Thymus (tissue), 11 donors: ENCODE data around the gene CCNI. TPM values are rescaled to one million over a fixed set of nuclear protein-coding genes. Genes with fewer than 3 reads are reported as not detected.

Experiments used
- DNase-seq, 9 donors: peaks; one replicate each; pipeline ENCODE4 v3.0.0-alpha.2; 2013; ENCODE audit warnings: low spot score in 9 of 9, low read depth in 6 of 9, missing footprints in 1 of 9
- H3K27ac ChIP-seq, 2 donors: one replicate each; pipeline ENCODE4 v1.5.1; 2013; ENCODE audit warnings: control low read depth in 1 of 2, low read depth in 1 of 2, low read length in 1 of 2, mild to moderate bottlenecking in 1 of 2, moderate library complexity in 1 of 2
- H3K27me3 ChIP-seq, 2 donors: one replicate each; pipeline ENCODE4 v1.5.1; 2013; ENCODE audit warnings: low read length in 1 of 2; ENCODE audit not compliant: control insufficient read depth in 2 of 2, insufficient read depth in 1 of 2
- H3K36me3 ChIP-seq, 2 donors: one replicate each; pipeline ENCODE4 v1.5.1; 2013; ENCODE audit warnings: low read length in 1 of 2, mild to moderate bottlenecking in 1 of 2, moderate library complexity in 1 of 2; ENCODE audit not compliant: control insufficient read depth in 2 of 2, insufficient read depth in 2 of 2
- H3K4me1 ChIP-seq, 2 donors: one replicate each; pipeline ENCODE4 v1.5.1; 2013; ENCODE audit warnings: low read length in 2 of 2; ENCODE audit not compliant: control insufficient read depth in 2 of 2, insufficient read depth in 2 of 2
- H3K4me3 ChIP-seq, 2 donors: one replicate each; pipeline ENCODE4 v1.5.1; 2013; ENCODE audit warnings: low read length in 2 of 2, control low read depth in 1 of 2, mild to moderate bottlenecking in 1 of 2
- H3K9me3 ChIP-seq, 2 donors: one replicate each; pipeline ENCODE4 v1.5.1; 2013; ENCODE audit warnings: low read length in 1 of 2, mild to moderate bottlenecking in 1 of 2; ENCODE audit not compliant: control insufficient read depth in 2 of 2, insufficient read depth in 1 of 2
- WGBS: extraction: QIAGEN DNeasy Blood & Tissue Kit; methylation state at CpG from one replicate; pipeline ENCODE4 v1.1.7; 2013; 5-methylcytosine and 5-hydroxymethylcytosine counted together
- polyA plus RNA-seq: library from polyadenylated mRNA; stranded (reverse); fragments of 200-250 nt; gene quantifications from one replicate; pipeline ENCODE4 v1.2.3, GENCODE V29; 2013
- total RNA-seq: library from RNA; stranded (reverse); fragments of 120-200 nt; gene quantifications from one replicate; pipeline ENCODE4 v1.2.4, GENCODE V29; 2013
- donor health status: healthy.

The CCNI gene
- total and polyA plus RNA-seq, 2 donors = 112 to 223 TPM

GRCh38 chr4:77052352-77052751, 23.4 kb downstream of the CCNI start:
- no peak overlapping the region for H3K4me3 ChIP-seq
- no peaks in the 10 kb centered on the region for H3K4me1 ChIP-seq
- H3K36me3 ChIP-seq = peaks cover 20 to 89% of the 10 kb centered on the region in 2 donors
- no peak overlapping the region for H3K27ac ChIP-seq
- H3K27me3 ChIP-seq = no peaks in the 10 kb centered on the region
- H3K9me3 ChIP-seq = no peaks in the 10 kb centered on the region
- peak in 5 of 9 donors; percentile 35 to 74 (median 59) for DNase-seq
- WGBS = 79% methylated on average over 3 of the region's 3 CpGs

GRCh38 chr4:77050962-77051361, 24.8 kb downstream of the CCNI start:
- H3K36me3 ChIP-seq = peaks cover 20 to 93% of the 10 kb centered on the region in 2 donors
- no peaks in the 10 kb centered on the region for H3K27me3 ChIP-seq
- H3K4me3 ChIP-seq = no peak overlapping the region
- H3K4me1 ChIP-seq = no peaks in the 10 kb centered on the region
- 97% methylated on average over 3 of the region's 3 CpGs for WGBS
- H3K9me3 ChIP-seq = no peaks in the 10 kb centered on the region
- DNase-seq = no peak
- H3K27ac ChIP-seq = no peak overlapping the region

GRCh38 chr4:77047037-77047436, 28.8 kb downstream of the CCNI start:
- peaks cover 8 to 66% of the 10 kb centered on the region in 2 donors for H3K36me3 ChIP-seq
- DNase-seq = no peak

GRCh38 chr4:77045490-77045889, 30.3 kb downstream of the CCNI start:
- Histone ChIP-seq H3K4me1 (no peaks in the 10 kb centered on the region), H3K27ac (no peak overlapping the region), H3K27me3 (no peaks in the 10 kb centered on the region), H3K4me3 (no peak overlapping the region), H3K36me3 (peaks cover 8 to 51% of the 10 kb centered on the region in 2 donors), H3K9me3 (no peaks in the 10 kb centered on the region)
- 95% methylated on average over 4 of the region's 4 CpGs for WGBS
- DNase-seq = no peak

More at GRCh38 chr4:77047037-77047436, 28.8 kb downstream of the CCNI start:
- no peak overlapping the region for H3K27ac ChIP-seq
- H3K9me3 ChIP-seq = no peaks in the 10 kb centered on the region
- H3K27me3 ChIP-seq = no peaks in the 10 kb centered on the region
- no peak overlapping the region for H3K4me3 ChIP-seq
- no peaks in the 10 kb centered on the region for H3K4me1 ChIP-seq

- 73% methylated on average over 4 of the region's 4 CpGs for WGBS
- DNase-seq = peak in 8 of 9 donors; percentile 26 to 80 (median 36)
- Histone ChIP-seq H3K27me3 (no peaks in the 10 kb centered on the region), H3K27ac (peak overlapping the region in 1 of 2 donors; percentile 19), H3K36me3 (peaks cover 8 to 43% of the 10 kb centered on the region in 2 donors), H3K4me3 (no peak overlapping the region), H3K4me1 (no peaks in the 10 kb centered on the region), H3K9me3 (no peaks in the 10 kb centered on the region)
Observed at GRCh38 chr4:77044461-77045150, 31.2 kb downstream of the CCNI start.

GRCh38 chr4:77043507-77044136, 32.2 kb downstream of the CCNI start:
- H3K27me3 ChIP-seq = no peaks in the 10 kb centered on the region
- no peaks in the 10 kb centered on the region for H3K9me3 ChIP-seq
- H3K4me1 ChIP-seq = no peaks in the 10 kb centered on the region
- no peak for DNase-seq
- 85% methylated on average over 3 of the region's 3 CpGs for WGBS
- peaks cover 8 to 37% of the 10 kb centered on the region in 2 donors for H3K36me3 ChIP-seq
- H3K4me3 ChIP-seq = no peak overlapping the region
- H3K27ac ChIP-seq = no peak overlapping the region

GRCh38 chr4:77040854-77041725, 34.7 kb downstream of the CCNI start:
- WGBS = 96% methylated on average over 2 of the region's 2 CpGs
- Histone ChIP-seq H3K4me1 (no peaks in the 10 kb centered on the region), H3K9me3 (no peaks in the 10 kb centered on the region), H3K27me3 (no peaks in the 10 kb centered on the region), H3K36me3 (peaks cover 0 to 14% of the 10 kb centered on the region in 2 donors), H3K4me3 (no peak overlapping the region), H3K27ac (no peak overlapping the region)
- no peak for DNase-seq

GRCh38 chr4:77040270-77040669, 35.5 kb downstream of the CCNI start:
- no peaks in the 10 kb centered on the region for H3K27me3 ChIP-seq
- no peaks in the 10 kb centered on the region for H3K9me3 ChIP-seq
- H3K4me1 ChIP-seq = no peaks in the 10 kb centered on the region
- no peak overlapping the region for H3K27ac ChIP-seq
- WGBS = 97% methylated on average over 1 of the region's 1 CpG
- no peak overlapping the region for H3K4me3 ChIP-seq
- peaks cover 0 to 11% of the 10 kb centered on the region in 2 donors for H3K36me3 ChIP-seq
- no peak for DNase-seq

GRCh38 chr4:77039796-77040195, 36.0 kb downstream of the CCNI start:
- 75% methylated on average over 2 of the region's 2 CpGs for WGBS
- Histone ChIP-seq H3K36me3 (peaks cover 0 to 9% of the 10 kb centered on the region in 2 donors), H3K27ac (no peak overlapping the region), H3K4me3 (no peak overlapping the region), H3K4me1 (no peaks in the 10 kb centered on the region), H3K27me3 (no peaks in the 10 kb centered on the region), H3K9me3 (no peaks in the 10 kb centered on the region)
- DNase-seq = no peak
